ENCODE data around the gene NTF3. TPM values are rescaled to one million over a fixed set of nuclear protein-coding genes. Genes with fewer than 3 reads are reported as not detected.
"Not testable (repeated sequence)": the region's sequence is repeated elsewhere in the genome, so short reads cannot be mapped to it uniquely, and the experiment has no call there.

The NTF3 gene
- total RNA-seq, 1 experiment from 2014 or later: 12.7 TPM

DNA sequence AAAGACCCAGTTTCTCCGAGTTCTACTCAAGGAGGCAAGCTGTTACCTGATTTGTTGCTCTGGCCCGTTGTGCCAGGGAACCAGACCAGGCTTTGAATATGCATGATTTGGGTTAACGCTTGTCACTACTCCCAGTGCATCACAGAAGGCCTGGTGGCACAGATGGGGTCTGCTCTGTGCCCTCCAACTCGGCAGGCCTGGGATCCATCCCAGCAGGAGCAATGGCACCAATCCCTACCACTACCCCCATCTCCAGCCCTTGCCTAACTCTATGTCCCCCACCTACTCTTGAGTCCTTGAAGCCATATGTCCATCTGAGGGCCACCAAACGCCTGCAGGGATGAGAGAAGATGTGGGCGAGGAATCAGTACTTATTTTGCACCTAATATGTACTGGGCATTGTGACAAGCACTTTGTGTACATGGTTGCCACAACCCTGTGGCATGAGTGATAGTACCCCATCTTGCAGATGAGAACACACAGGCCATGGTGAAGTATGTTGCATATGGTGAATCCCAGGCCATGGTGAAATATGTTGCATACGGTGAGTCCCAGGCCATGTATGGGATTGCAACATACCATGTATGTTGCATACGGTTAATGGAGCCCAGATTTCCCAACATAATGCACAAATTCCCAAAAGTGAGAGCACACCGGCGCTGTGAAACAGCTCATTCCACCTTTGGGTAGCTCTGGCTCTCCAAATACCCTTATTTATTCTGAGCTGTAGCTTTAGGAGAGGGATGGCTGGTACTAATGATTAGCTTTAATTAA lies 102.7 kb downstream of the NTF3 start:
- DNase-seq (ENCODE audit: low read depth): no peak

DNA sequence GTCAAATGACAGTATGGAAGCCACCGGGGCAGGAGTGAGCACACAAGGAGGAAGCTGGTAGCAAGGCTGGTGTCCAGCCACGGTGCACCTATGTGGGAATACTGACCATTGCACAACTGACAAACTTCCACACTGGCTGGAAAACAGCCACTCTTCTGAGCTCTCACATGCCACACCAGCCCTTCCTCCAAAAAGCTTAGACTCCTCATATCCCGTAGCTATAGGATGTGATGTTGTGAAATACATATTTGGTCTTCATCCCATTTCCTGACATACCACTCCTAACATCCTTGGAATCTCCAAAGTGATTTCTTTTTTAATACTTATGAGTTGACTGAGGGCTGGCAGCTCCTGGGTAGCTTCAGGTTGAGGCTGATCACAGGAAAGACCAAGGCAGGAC lies 103.6 kb downstream of the NTF3 start:
- no peak for DNase-seq (ENCODE audit: low read depth)

GRCh38 chr12:5537026-5537615 lies 105.2 kb downstream of the NTF3 start:
- not testable (repeated sequence) for DNase-seq (ENCODE audit: low read depth)

DNA sequence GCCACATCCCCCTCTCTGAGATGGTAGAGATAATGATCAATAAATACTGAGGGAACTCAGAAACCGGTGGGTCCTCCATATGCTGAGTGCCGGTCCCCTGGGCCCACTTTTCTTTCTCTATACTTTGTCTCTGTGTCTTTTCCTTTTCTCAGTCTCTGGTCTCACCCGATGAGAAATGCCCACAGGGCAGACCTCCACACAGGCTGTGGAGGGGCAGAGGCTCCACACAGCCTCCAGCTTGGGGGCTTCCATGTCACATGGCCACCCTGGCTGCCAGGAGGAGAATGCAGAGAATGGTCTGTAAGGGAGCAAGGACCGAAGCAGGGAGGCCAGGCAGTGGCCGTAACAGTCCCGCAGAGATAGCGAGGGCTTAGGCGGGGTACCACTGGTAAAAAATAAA lies 105.9 kb downstream of the NTF3 start:
- no peak for DNase-seq (ENCODE audit: low read depth)
